B cell (primary cell): Measurements from ENCODE around the gene NFATC1. TPM values are rescaled to one million over a fixed set of nuclear protein-coding genes. Genes with fewer than 3 reads are reported as not detected.

Experiments
- ATAC-seq: fragments of 200-7000 bp; cut with Tn5 transposase; one replicate; pipeline ENCODE4 v1.10.0; 2021; ENCODE audit warnings: low read depth, mild to moderate bottlenecking, moderate number of reproducible peaks, moderate library complexity
- CTCF ChIA-PET: fragments of 350-600 bp; sonication (Branson Sonifier 250); formaldehyde crosslinking; loops from one replicate; lab custom pipeline; 2021; ENCODE audit warnings: antibody characterized with exemption, inconsistent platforms; lab: Charles Lee
- POLR2A ChIA-PET: fragments of 350-600 bp; sonication (Branson Sonifier 250); formaldehyde crosslinking; loops from one replicate; lab custom pipeline; 2021; ENCODE audit warnings: antibody characterized with exemption; lab: Charles Lee
- DNase-seq: peaks from one replicate; pipeline ENCODE4 v3.0.0; 2013
- H2AFZ ChIP-seq: 2 replicates; pipeline ENCODE4 v1.6.1; 2012; ENCODE audit warnings: mild to moderate bottlenecking, low read depth, low read length; ENCODE audit not compliant: insufficient read depth, poor library complexity, severe bottlenecking
- H3K27ac ChIP-seq, 2 donors: 1 replicate in 1 of 2; 2 replicates in 1 of 2; pipeline ENCODE4 v1.5.1; 2012 to 2013; ENCODE audit warnings: low read length in 2 of 2, mild to moderate bottlenecking in 2 of 2, moderate library complexity in 1 of 2
- H3K27me3 ChIP-seq, 4 experiments: fragments of 200-600 bp in 1 of 4; sonication (generic) in 1 of 4; replicated peaks in 1 of 4; 1 replicate in 2 of 4; 2 replicates in 2 of 4; pipeline versions ENCODE4 v1.6.1 to v1.7.0; 2013 to 2016; ENCODE audit warnings: low read length in 3 of 4, mild to moderate bottlenecking in 2 of 4, mixed read lengths in 1 of 4, moderate library complexity in 1 of 4; ENCODE audit not compliant: insufficient read depth in 4 of 4, control insufficient read depth in 3 of 4; ENCODE audit errors: control extremely low read depth in 1 of 4
- H3K36me3 ChIP-seq, 2 experiments: replicated peaks in 1 of 2; 1 replicate in 1 of 2; 2 replicates in 1 of 2; pipeline versions ENCODE4 v1.6.1 to v1.7.1; 2013; ENCODE audit warnings: low read length in 1 of 2; ENCODE audit not compliant: insufficient read depth in 2 of 2, control insufficient read depth in 1 of 2; ENCODE audit errors: control extremely low read depth in 1 of 2, extremely low read depth in 1 of 2
- H3K4me1 ChIP-seq, 2 donors: fragments of 200-600 bp in 1 of 2; sonication (generic) in 1 of 2; 1 replicate in 1 of 2; 2 replicates in 1 of 2; pipeline versions ENCODE4 v1.5.1 to v1.6.1; 2013 to 2017; ENCODE audit warnings: low read length in 2 of 2; ENCODE audit not compliant: control insufficient read depth in 2 of 2, insufficient read depth in 2 of 2
- H3K4me2 ChIP-seq: replicated peaks from 2 replicates; pipeline ENCODE3; 2012; ENCODE audit warnings: mild to moderate bottlenecking, low read depth, low read length; ENCODE audit not compliant: poor library complexity, severe bottlenecking
- H3K4me3 ChIP-seq, 5 experiments: fragments of 200-600 bp in 1 of 5; sonication (generic) in 1 of 5; 1 replicate in 3 of 5; 2 replicates in 2 of 5; pipeline versions ENCODE4 v1.5.1 to v1.7.0; 2011 to 2016; ENCODE audit warnings: low read length in 4 of 5, mild to moderate bottlenecking in 4 of 5, low read depth in 2 of 5, control low read depth in 1 of 5, moderate library complexity in 1 of 5; ENCODE audit not compliant: insufficient read depth in 1 of 5; ENCODE audit errors: control extremely low read depth in 1 of 5, extremely low read depth in 1 of 5
- H3K79me2 ChIP-seq: fragments of 200-600 bp; sonication (generic); one replicate; pipeline ENCODE4 v1.6.0; 2016; ENCODE audit warnings: low read length; ENCODE audit not compliant: control insufficient read depth, insufficient read depth
- H3K9ac ChIP-seq: fragments of 200-600 bp; sonication (generic); 2 replicates; pipeline ENCODE4 v1.6.1; 2017; ENCODE audit warnings: mild to moderate bottlenecking, low read length, moderate library complexity
- H3K9me3 ChIP-seq, 3 donors: one replicate each; pipeline versions ENCODE4 v1.6.1 to v1.7.1; 2013; ENCODE audit warnings: low read length in 2 of 3; ENCODE audit not compliant: control insufficient read depth in 2 of 3, insufficient read depth in 1 of 3; ENCODE audit errors: control extremely low read depth in 1 of 3
- H4K20me1 ChIP-seq: 2 replicates; pipeline ENCODE4 v1.6.0; 2012; ENCODE audit warnings: mild to moderate bottlenecking, low read length; ENCODE audit not compliant: insufficient read depth, control insufficient read depth, poor library complexity, severe bottlenecking
- H3K27ac Mint-ChIP-seq: one replicate; pipeline ENCODE4 v1.8.0; 2021; ENCODE audit warnings: mixed read lengths
- H3K27me3 Mint-ChIP-seq: one replicate; pipeline ENCODE4 v1.8.0; 2021; ENCODE audit warnings: mixed read lengths
- H3K4me1 Mint-ChIP-seq: one replicate; pipeline ENCODE4 v1.8.0; 2021; ENCODE audit warnings: mixed read lengths
- H3K4me3 Mint-ChIP-seq: one replicate; pipeline ENCODE4 v1.8.0; 2021; ENCODE audit warnings: mixed read lengths
- H3K9me3 Mint-ChIP-seq: one replicate; pipeline ENCODE4 v1.8.0; 2022; ENCODE audit warnings: mixed read lengths; ENCODE audit not compliant: insufficient read depth
- CTCF ChIP-seq: fragments of 200-600 bp; IDR thresholded peaks from one replicate; pipeline ENCODE4 v1.8.0; 2022; ENCODE audit warnings: antibody characterized with exemption, mild to moderate bottlenecking
- EZH2 ChIP-seq: IDR thresholded peaks from 2 replicates; pipeline ENCODE4 v1.6.1; 2012; ENCODE audit warnings: borderline replicate concordance, low read depth, mild to moderate bottlenecking, moderate library complexity, low read length; ENCODE audit not compliant: insufficient read depth, poor library complexity, severe bottlenecking
- WGBS: methylation state at CpG from one replicate; pipeline ENCODE4 v1.1.5; 2013; ENCODE audit warnings: missing lambda C conversion rate; ENCODE audit not compliant: insufficient coverage; 5-methylcytosine and 5-hydroxymethylcytosine counted together
- intact Hi-C: fragments of 100-400 bp; cut with micrococcal nuclease; formaldehyde crosslinking; loops from one replicate; pipeline ENCODE4 v1.10.0; 2022
- polyA plus RNA-seq: library from polyadenylated mRNA; depleted of rRNA; stranded (reverse); fragments of >200 nt; gene quantifications from 2 replicates; pipeline ENCODE4 v1.2.3, GENCODE V29; 2012
- total RNA-seq, 2 donors: library from RNA; stranded (reverse); fragments of 120-200 nt in 1 of 2; gene quantifications; 1 replicate in 1 of 2; 2 replicates in 1 of 2; pipeline versions ENCODE4 v1.2.3 to v1.2.4, GENCODE V29; 2013 to 2022

NFATC1 gene
- total and polyA plus RNA-seq, 2 donors (not counting 1 experiment from before 2014, with no cell fraction given) = 32.2 to 108 TPM

- DNase-seq (no peak), ATAC-seq (no peak)
- no peaks in the 10 kb centered on the region for H3K9me3 Mint-ChIP-seq
- no peak for TF ChIP-seq CTCF
- no peak for TF ChIP-seq EZH2
- no peak overlapping the region for H3K4me3 ChIP-seq
- H3K4me1 ChIP-seq = peaks cover 25 to 35% of the 10 kb centered on the region in 2 donors
- peaks cover 0 to 33% of the 10 kb centered on the region in 2 experiments for H3K36me3 ChIP-seq
- 97% methylated on average over 14 of the region's 16 CpGs for WGBS
- no peaks in the 10 kb centered on the region for H3K27me3 Mint-ChIP-seq
- no peak overlapping the region for H3K9ac ChIP-seq
- POLR2A ChIA-PET = interaction anchor here (0.6 kb wide), 1 partner anchor 39 kb away, joined by 9 read pairs; no protein-coding TSS in a partner anchor
- H3K79me2 ChIP-seq = peaks cover 32% of the 10 kb centered on the region
- no peak overlapping the region for H3K4me2 ChIP-seq
- intact Hi-C loops = loop anchor here (1.0 kb wide), 2 partner anchors 61 to 146 kb away; no protein-coding TSS in a partner anchor
- CTCF ChIA-PET = interaction anchor here (0.8 to 7.9 kb wide), 11 partner anchors 11 to 147 kb away, joined by 3 to 201 read pairs (median 6); no protein-coding TSS in a partner anchor
- H3K27ac ChIP-seq = no peak overlapping the region
- peaks cover 37% of the 10 kb centered on the region for H3K4me1 Mint-ChIP-seq
- H3K27ac Mint-ChIP-seq = no peak overlapping the region
- H3K27me3 ChIP-seq = no peaks in the 10 kb centered on the region
- H4K20me1 ChIP-seq = peaks cover 6% of the 10 kb centered on the region
- peaks cover 0 to 3% (median 0%) of the 10 kb centered on the region in 3 donors for H3K9me3 ChIP-seq
- no peak overlapping the region for H2AFZ ChIP-seq
- H3K4me3 Mint-ChIP-seq = no peak overlapping the region
Measured at GRCh38 chr18:79527656-79528315, 132.1 kb downstream of the NFATC1 start.

GRCh38 chr18:79528316-79528695 lies 132.6 kb downstream of the NFATC1 start:
- Mint-ChIP-seq H3K27ac (no peak overlapping the region), H3K4me1 (peaks cover 32% of the 10 kb centered on the region), H3K4me3 (no peak overlapping the region), H3K27me3 (no peaks in the 10 kb centered on the region), H3K9me3 (no peaks in the 10 kb centered on the region)
- H2AFZ ChIP-seq = no peak overlapping the region
- H3K9me3 ChIP-seq = peaks cover 0 to 3% (median 0%) of the 10 kb centered on the region in 3 donors
- no peaks in the 10 kb centered on the region for H3K27me3 ChIP-seq
- peaks cover 28% of the 10 kb centered on the region for H3K79me2 ChIP-seq
- 96% methylated on average over 13 of the region's 17 CpGs for WGBS
- peaks cover 6% of the 10 kb centered on the region for H4K20me1 ChIP-seq
- H3K4me1 ChIP-seq = peaks cover 20 to 30% of the 10 kb centered on the region in 2 donors
- ATAC-seq (no peak), DNase-seq (no peak)
- ChIA-PET POLR2A (no interaction called here), CTCF (interaction anchor here (0.8 to 7.9 kb wide), 12 partner anchors 10 to 148 kb away, joined by 3 to 201 read pairs (median 6); no protein-coding TSS in a partner anchor)
- intact Hi-C loops = loop anchor here (1.0 kb wide), 2 partner anchors 62 to 147 kb away; no protein-coding TSS in a partner anchor
- H3K9ac ChIP-seq = no peak overlapping the region
- H3K4me2 ChIP-seq = no peak overlapping the region
- H3K27ac ChIP-seq = no peak overlapping the region
- TF ChIP-seq CTCF (no peak), EZH2 (no peak)
- peaks cover 0 to 33% of the 10 kb centered on the region in 2 experiments for H3K36me3 ChIP-seq
- H3K4me3 ChIP-seq = no peak overlapping the region
